GM12872 (cell line): ENCODE results near the gene FOXD1.

ENCODE experiments used
- TF ChIP-seq, protein P1 (sequence below): IDR thresholded peaks from 3 replicates; pipeline ENCODE4 v1.5.1; 2011; ENCODE audit warnings: low read depth, mild to moderate bottlenecking, low read length, moderate library complexity; ENCODE audit not compliant: insufficient read depth

FOXD1 gene

DNA sequence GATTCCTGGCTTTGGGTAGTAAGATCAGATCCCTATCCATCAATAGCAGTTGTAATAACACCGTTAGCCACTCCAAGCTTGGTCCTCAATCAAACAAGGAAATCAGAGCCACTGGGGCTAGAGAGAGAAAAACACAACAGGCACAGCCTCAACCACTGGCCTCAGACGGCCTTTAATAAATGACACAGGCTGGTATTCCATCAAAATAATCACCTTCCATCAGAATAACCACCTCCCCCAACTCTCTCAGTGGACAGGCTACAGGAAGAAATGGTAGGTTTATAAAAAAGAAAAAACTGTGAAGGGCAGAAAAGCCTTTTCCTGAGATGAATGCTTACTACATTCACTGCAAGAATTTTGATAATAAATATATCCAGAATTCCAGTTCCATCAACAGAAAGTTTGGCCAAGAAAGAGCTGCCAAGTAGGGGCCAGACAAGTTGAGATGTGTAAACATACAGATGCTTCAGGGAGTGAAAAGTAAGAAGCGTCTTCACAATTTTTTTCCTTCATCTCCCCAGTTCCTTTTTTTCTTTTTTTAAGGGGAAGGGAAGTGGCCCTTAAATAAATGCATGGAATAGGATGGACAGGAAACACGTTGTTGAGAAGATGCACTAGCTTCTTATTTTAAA is 5.5 kb downstream of the FOXD1 start:
- TF ChIP-seq, protein P1, sequence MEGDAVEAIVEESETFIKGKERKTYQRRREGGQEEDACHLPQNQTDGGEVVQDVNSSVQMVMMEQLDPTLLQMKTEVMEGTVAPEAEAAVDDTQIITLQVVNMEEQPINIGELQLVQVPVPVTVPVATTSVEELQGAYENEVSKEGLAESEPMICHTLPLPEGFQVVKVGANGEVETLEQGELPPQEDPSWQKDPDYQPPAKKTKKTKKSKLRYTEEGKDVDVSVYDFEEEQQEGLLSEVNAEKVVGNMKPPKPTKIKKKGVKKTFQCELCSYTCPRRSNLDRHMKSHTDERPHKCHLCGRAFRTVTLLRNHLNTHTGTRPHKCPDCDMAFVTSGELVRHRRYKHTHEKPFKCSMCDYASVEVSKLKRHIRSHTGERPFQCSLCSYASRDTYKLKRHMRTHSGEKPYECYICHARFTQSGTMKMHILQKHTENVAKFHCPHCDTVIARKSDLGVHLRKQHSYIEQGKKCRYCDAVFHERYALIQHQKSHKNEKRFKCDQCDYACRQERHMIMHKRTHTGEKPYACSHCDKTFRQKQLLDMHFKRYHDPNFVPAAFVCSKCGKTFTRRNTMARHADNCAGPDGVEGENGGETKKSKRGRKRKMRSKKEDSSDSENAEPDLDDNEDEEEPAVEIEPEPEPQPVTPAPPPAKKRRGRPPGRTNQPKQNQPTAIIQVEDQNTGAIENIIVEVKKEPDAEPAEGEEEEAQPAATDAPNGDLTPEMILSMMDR: no peak

DNA sequence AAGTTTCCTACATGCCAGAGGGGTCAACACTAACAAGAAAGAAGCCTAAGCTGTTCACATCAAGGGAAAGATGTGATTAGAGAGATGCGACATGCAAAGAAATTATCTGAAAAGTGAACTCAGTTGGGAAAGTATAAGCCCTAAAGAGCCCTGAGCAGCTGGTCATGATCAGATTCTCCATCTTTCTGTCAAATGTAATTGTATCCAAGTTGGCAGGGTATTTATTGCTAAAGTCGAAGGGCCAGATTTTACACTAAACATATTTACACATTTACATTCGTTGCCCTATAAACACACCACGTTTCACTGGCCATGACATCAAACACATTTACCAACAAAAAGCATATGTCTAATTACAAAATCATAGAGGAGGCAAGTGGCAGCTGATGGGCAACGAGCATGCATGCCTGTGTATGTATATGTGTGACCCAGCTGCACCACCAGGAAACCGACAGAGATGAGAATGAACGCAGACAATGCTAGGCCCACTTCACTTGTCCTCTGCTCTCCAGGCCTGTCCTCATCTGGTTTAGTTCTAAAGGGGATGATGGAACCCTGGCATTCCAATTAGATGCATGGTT is 6.3 kb downstream of the FOXD1 start:
- TF ChIP-seq, protein P1: no peak

DNA sequence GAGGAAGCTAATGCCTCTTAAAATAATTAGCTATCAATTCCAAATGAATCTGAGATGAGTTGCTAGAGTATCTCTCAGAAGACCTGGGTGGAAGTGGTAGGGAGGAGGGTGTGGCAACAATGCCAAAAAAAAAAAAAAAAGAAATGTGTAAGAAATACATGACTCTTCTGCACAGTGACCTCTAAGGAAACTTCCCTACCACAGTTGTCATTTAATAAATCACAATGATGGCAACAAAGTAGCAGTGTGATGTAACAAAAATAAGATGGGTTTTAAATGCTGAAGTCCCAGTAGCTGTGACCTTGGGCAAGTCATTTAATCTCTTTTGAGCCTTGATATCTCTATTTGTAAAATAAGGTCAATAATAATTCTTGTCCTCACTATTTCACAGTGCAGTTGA is 7.2 kb downstream of the FOXD1 start:
- TF ChIP-seq, protein P1: no peak

DNA sequence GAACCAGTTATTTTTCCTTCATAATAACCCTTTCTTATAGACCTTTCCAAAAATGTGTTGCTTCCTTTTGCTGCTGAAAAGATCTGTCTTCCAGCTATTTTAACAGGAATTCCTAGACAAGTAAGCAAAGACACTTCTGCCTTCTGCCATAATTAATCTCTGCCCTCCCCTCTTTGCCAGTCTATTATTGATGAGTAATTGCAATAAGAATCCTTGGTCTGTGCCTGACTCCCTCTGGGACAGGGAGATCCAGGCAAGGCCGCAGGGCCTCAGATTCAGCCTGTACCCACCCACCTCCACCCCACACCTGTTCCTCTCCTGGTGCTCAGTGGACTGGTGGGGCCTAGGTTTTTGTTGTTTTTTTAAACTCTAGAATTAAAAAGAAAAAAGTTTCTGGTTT is 8.3 kb downstream of the FOXD1 start:
- TF ChIP-seq, protein P1: no peak

DNA sequence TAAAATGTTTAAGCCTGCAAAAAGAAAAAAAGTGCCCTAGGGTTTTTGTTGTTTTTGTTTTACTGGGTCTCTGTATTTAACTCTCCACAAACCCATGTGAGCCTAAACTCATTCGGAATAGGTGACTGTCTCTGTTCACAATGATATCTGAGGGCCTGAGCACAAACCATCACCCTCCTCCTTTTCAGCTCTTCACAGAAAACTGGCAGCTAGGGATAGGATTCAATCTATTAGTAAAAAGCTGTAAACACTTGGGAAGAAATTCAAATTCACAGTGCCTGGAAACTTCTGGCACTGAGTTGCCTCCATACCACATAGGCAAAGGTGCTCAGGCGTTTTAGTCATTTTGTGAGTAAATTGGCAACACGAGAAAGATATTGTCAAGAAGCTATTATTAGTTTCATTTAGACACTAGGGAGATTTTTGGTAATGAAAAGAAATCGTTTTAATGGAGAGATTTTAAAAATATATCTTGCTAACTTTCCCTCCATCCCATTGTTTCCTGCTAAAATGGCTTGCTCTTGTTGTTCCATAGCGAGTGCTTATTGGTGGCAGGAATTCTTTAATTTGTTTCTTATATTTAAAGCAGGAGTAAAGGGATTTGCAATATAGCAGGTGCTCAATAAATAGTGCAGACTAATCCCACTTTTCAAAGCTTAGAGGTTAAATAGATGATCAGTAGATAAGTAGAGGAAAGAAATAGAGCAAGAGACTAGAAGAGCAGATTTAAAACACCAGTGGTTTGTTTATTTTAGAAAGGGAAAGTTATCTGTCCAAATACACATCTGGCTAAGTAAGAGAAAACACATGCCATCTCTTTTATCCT is 9.7 kb downstream of the FOXD1 start:
- TF ChIP-seq, protein P1: no peak

DNA sequence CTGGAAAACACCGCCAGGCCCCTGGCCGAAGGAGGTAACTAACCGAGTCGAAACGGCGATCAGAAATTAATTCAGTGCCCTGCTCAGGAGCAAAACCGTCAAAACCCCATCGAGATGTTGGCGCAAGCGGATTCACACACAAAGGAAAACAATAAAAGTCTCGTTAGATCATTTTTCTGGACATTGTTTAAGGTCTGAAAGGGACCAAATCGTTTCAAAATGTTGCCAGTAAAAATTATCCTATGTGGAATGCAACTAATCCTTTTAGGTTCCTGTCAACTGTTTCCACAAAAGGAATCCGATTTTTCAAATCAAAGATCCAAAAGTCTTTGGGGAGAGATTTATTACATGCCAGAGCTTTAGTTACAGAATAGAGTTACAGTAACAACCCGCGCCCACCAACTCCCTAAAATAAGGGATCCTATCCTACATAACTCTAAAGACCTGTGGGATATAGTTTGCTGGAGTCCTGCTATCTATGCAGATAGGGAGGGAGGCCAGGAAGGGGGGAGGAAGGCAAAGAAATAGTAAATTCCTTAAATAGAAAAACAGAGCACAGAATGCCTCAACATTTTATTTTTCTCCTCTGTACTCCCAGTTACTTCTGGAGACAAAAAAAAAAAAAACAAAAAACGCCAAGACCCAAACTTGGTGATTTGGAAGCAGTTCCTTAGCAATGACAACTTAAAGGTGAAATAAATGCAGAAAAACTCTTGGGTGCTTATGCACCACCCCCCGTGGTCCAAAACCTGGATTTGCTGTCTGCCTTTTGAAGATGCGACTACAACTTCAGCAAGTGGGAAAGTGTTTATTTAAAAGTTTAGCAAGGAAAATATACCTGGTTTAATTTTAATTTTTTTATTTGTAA is 10.6 kb downstream of the FOXD1 start:
- TF ChIP-seq, protein P1: no peak
